DMS153 treated with DMSO at 0.1 percent for 48 hours (cell line): ENCODE data around the gene KDSR.
"Not testable (repeated sequence)": the region's sequence is repeated elsewhere in the genome, so short reads cannot be mapped to it uniquely, and the experiment has no call there.

ENCODE experiments used
- DNase-seq: peaks from one replicate; lab custom pipeline; 2025; ENCODE audit not compliant: unreplicated experiment; lab: John Stamatoyannopoulos, UW

The KDSR gene

GRCh38 chr18:63366213-63367052 is 573 bp downstream of the KDSR start:
- peak; percentile 41 for DNase-seq

GRCh38 chr18:63365876-63366212 is 1.2 kb downstream of the KDSR start:
- no peak for DNase-seq

GRCh38 chr18:63363951-63364350 is 3.1 kb downstream of the KDSR start:
- no peak for DNase-seq

GRCh38 chr18:63363420-63363819 is 3.6 kb downstream of the KDSR start:
- not testable (repeated sequence) for DNase-seq

- no peak for DNase-seq
These were observed 10.6 kb downstream of the KDSR start for GRCh38 chr18:63356272-63356896.

- DNase-seq: no peak
These were observed 16.8 kb downstream of the KDSR start for GRCh38 chr18:63350230-63350629.

- no peak for DNase-seq
These were observed 18.4 kb downstream of the KDSR start for GRCh38 chr18:63348508-63349136.

GRCh38 chr18:63346480-63347183 is 20.4 kb downstream of the KDSR start:
- no peak for DNase-seq

- DNase-seq: no peak
These were observed 21.0 kb downstream of the KDSR start for GRCh38 chr18:63346031-63346430.

- DNase-seq: no peak
These were observed 22.1 kb downstream of the KDSR start for GRCh38 chr18:63344918-63345317.

GRCh38 chr18:63344263-63344662 is 22.7 kb downstream of the KDSR start:
- DNase-seq: no peak

GRCh38 chr18:63342206-63342605 is 24.8 kb downstream of the KDSR start:
- DNase-seq: no peak

GRCh38 chr18:63339920-63340484 is 27.0 kb downstream of the KDSR start:
- no peak for DNase-seq

- no peak for DNase-seq
These were observed 30.5 kb downstream of the KDSR start for GRCh38 chr18:63336366-63337099.

GRCh38 chr18:63331105-63331504 is 35.9 kb downstream of the KDSR start:
- no peak for DNase-seq

- DNase-seq: no peak
These were observed 37.4 kb downstream of the KDSR start for GRCh38 chr18:63329431-63330145.

GRCh38 chr18:63326011-63326410 is 41.0 kb downstream of the KDSR start:
- no peak for DNase-seq

- DNase-seq: no peak
These were observed 41.8 kb downstream of the KDSR start for GRCh38 chr18:63325086-63325686.

- DNase-seq: peak; percentile 81
These were observed 43.9 kb downstream of the KDSR start for GRCh38 chr18:63322908-63323634.
